Measurements from ENCODE around the gene BCS1L.

BCS1L gene

DNA sequence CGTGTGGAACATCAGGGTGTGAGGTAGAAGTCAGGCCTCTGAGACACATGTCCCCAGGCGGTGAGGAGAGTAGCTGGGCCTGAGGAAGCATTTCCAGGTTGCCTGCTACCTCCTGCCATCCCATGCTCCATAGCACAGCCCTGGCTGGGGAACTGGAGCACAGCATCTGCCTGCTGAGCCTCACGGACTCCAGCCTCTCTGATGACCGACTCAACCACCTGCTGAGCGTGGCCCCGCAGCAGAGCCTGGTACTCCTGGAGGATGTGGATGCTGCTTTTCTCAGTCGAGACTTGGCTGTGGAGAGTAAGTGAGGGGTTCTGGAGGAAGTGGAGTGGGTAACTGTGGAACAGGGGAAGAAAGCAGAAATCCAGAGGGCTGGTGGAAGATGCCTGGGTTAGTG lies 2.9 kb downstream of the BCS1L start:
- DNase-seq = no peak

DNA sequence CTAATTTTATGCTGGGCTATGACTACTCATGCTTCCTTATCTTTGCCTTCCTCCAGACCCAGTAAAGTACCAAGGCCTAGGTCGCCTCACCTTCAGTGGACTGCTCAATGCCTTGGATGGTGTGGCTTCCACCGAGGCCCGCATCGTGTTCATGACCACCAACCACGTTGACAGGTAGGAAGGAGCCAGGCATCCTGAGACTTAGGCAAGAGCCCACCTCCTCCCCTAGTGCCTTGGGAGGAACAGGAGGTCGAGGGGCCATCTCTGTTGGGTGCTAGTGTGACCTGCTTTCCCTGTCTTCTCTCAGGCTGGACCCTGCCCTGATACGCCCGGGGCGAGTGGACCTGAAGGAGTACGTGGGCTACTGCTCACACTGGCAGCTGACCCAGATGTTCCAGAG lies 3.3 kb downstream of the BCS1L start:
- DNase-seq = no peak

DNA sequence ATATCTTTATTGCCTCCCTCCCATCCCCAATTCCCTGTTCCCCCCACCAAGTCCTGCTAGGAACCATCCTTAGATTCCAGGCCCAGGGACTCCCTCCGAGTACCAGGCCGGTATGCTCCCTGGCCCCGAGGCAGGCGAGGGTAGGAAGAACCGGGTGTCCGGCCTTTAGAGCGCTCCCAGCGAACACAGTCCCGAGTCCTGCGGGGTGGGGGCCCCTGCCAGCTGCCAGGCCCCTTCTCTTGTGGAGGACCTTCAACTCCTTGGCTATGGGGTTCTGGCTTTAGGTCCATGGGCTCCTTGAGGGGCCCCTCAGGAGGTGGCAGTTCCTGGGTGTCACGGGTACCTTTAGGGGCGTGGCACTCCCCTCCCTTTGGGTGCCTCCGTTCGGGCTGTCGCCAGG lies 4.4 kb downstream of the BCS1L start:
- no peak for DNase-seq

DNA sequence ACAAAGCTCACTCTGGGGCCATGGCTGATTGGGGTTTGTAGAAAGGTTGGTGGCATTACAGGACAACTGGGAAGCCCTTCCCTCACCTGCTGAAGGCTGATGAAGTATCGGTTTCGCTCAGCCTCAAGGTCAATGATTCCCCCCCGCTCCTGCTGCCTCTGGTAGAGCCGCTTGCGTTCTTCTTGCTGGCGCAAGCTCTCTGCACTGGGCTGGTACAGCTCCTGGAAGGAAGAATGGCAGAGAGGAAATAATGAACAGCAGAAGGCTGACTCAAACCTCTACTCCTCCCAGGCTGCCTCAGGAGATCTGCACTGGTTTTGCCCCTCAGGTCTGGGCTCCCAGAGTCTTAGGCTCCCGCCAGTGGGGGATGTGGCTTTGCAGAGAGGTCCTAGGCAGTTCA lies 5.2 kb downstream of the BCS1L start:
- no peak for DNase-seq

DNA sequence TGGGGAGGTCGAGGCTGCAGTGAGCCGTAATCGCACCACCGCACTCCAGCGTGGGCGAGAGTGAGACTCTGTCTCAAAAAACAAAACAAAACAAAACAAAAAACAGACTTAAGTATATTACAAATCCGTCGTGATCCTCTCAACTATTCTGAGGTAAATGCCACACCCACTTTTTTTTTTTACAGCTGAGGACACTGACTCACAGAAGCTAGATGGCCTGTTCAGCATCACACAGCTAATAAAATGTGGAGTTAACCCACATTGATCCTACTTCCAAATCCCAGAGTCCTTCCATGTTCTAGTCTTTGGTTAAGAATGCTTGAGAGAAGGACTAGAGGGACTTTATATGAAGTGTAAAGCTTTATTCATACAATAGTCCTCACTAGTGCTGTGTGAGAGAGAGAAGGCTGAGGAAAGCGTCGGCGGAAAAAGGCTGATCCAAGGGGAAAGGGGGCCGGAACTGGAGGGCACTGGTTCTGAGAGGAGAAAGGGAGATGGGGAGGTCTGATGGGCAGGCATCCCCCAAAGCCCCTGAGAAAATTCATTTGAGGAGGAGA lies 11.7 kb downstream of the BCS1L start:
- no peak for DNase-seq

DNA sequence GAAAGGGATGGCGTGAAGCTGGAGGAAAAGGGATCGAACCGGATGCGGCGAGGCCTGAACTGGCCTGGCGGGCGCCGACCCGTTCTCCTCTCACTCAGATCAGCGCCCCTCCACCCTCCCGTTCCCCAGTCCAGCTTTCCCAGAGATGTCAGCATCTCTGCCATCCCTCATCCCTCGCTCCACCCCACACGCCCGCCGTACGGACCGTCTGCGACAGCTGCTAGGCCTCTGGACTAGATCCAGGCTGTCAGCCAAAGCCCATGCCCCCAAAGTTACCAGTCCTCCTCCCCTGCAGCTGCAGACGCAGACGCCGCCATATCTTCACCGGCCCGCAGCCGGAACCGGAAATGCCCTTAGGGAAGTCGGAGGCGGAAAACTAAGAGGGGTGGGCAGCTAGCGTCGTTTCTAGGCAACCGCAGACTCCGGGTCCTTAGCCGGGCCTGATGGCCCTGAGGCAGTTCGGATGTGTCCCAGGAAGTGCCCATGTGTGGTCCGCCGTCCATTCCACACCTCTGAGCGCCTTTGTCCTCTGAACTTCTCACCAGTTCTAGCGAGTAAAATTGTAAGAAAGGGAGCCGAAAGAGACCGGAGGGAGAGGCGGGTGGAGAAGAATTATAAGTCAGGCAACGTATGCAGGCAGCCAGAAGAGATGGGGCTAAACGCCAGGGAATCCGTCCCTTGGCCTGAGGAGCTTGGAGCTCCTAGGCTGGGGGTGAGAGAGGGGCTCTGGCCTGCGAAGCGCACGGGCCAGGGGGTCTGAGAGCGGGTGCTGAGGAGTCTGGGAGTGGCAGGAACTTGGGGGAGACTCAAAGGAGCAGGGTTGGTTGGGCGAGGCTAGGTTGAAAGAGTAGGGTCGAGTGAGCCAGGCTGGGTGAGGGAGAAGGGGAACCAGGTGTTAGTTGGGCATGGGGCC lies 12.4 kb downstream of the BCS1L start, which contains the start of the genes RNF25 and STK36:
Gene RNF25 (minus strand): TSS at position 349 of the 913 bp plus-strand sequence. CDS start 32 bp downstream, at position 317.
Gene STK36 (plus strand): TSS at position 433 of the 913 bp plus-strand sequence. CDS start 744 bp downstream, outside the sequence.
- DNase-seq = peak; percentile 71

DNA sequence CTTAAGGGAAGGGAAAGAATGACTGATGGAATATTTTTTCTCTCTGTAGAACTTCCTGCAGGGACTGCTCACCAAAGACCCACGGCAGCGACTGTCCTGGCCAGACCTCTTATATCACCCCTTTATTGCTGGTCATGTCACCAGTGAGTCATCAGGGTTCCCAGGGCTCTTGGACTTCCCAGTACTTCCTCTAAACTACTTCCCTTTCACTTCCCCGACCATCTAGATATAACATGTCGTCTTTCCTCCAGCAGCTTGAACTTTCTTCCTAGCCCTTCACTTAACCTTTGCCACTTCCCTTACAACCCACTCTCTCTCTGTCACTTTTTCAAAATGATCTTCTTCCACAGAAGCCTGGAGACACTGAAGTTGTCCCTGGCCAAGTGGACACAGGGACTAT lies 19.6 kb downstream of the BCS1L start:
- DNase-seq = no peak

DNA sequence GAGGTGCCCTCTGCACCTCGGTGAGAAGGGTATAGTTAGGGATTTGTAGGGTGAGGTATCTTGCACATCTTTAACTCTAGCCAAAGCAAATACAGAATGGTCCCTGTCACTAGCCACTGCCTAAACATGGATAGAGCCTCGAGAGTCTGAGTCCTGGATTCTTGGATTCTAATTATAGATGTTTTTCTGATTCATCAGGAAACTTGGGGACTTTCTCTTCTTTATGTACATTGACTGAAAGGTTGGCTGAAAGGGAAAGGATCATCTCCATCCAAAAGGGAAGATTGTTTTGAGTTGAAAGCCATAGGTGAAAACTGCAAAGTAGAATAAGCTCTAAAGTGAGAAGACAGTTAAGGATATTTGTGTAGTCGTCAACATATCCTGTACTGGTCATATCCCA lies 20.6 kb downstream of the BCS1L start:
- no peak for DNase-seq

DNA sequence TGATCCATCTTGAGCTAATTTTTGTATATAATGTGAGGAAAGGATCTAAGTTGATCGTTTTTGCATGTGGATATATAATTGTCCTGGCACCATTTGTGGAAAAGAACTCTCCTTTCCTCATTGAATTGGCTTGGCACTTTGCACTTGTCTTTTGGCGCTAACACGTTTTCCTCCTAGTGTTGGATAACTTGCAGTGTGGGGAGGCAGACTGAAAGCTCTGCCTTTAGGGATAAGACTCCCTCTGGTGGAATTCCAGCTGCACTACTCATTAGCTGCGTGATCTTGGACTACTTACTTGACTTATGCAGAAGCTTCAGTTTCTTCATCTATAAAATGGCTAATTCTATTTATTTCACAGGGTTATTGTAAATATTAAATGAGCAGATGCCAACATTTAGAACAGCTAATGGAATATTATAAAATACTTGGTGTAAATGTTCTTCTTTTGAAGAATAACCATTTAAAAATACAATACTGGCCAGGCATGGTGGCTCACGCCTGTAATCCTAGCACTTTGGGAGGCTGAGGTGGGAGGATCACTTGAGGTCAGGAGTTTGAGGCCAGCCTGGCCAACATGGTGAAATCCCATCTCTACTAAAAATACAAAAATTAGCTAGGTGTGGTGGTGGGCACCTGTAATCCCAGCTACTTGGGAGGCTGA lies 28.0 kb downstream of the BCS1L start:
- peak; percentile 1 for DNase-seq

DNA sequence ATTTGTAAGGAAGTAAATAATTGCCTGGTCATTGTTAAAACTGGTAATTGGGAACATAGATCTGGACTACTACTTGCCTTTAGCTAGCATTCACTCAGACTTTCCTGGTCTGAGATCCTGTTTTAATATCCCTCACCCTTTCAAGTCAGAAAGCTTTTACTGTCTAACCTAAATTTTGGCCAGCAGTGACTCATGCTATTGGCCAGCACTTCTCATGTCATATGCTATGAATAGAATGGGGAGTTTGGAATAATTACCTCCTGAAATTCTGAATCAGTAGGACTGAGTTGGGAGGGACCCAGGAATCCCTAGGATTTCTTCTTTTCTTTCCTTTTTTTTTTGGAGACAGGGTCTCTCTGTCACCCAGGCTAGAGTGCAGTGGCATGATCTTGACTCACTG lies 31.8 kb downstream of the BCS1L start:
- DNase-seq = no peak

DNA sequence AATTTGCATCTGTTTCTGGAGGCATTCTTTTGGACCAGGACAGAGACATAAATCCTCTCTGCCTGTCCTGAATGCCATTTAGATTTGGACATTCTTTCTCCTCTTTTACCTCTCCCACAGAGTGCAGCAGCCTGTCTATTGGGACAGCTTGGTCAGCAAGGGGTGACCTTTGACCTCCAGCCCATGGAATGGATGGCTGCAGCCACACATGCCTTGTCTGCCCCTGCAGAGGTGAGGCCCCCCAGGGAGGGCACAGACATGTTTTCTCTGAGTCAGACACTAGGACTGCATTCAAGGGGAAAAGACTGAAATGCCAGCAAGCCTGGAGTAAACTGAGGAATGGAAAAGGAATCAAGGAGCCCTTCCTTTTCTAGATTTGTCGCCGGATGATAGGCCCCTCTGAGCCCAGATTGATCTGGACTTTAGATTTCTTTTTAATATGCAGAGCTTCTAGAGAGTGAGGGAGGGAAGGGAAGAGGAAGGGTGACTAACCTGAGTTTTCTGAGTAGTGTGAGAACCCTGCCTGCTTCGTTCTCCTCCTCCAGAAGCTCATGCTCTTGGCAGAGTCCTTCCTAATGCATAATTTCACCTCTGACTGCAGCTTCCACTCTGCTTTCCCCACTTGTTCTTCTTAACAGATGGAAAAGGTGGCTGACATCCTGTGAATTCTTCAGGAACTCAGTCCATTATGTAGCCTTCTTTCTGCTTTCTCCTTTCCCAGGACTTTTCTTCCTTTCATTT lies 35.1 kb downstream of the BCS1L start:
- DNase-seq = no peak

DNA sequence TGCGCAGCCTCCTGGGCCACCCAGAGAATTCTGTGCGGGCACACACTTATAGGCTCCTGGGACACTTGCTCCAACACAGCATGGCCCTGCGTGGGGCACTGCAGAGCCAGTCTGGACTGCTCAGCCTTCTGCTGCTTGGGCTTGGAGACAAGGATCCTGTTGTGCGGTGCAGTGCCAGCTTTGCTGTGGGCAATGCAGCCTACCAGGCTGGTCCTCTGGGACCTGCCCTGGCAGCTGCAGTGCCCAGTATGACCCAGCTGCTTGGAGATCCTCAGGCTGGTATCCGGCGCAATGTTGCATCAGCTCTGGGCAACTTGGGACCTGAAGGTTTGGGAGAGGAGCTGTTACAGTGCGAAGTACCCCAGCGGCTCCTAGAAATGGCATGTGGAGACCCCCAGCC lies 39.4 kb downstream of the BCS1L start:
- no peak for DNase-seq

DNA sequence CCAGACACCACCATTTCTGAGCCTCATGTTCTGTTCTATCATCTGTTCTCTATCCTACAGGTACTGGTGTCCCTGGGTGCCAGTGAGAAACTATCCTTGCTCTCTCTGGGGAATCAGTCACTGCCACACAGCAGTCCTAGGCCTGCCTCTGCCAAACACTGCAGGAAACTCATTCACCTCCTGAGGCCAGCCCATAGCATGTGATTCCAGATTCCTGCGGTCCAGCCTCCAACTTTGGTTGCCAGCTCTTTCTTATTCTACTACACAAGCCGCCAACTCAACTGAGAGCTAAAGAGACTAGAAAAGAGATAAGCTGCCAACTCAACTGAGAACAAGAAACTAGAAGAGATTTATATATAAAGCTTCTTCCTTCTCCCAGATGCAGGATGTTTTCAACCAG lies 42.3 kb downstream of the BCS1L start:
- DNase-seq = no peak

DNA sequence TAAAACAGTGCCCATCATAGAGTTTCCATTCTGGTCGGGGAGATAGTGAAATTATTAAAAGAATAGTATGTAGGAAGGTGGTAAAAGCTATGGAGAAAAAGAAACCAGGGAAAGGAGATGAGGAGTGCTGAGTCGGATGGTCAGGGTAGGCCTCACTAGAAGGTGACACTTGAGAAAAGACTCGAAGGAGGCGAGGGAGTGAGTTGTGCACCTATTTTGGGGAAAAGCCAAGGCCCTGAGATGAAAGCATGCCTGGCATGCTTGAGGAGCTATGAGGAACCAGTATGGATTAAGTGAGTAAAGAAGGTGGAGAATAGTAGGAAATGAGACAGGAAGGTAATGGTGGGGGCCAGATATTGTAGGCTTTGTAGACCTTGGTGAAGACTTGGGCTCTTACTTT lies 43.9 kb downstream of the BCS1L start:
- no peak for DNase-seq

DNA sequence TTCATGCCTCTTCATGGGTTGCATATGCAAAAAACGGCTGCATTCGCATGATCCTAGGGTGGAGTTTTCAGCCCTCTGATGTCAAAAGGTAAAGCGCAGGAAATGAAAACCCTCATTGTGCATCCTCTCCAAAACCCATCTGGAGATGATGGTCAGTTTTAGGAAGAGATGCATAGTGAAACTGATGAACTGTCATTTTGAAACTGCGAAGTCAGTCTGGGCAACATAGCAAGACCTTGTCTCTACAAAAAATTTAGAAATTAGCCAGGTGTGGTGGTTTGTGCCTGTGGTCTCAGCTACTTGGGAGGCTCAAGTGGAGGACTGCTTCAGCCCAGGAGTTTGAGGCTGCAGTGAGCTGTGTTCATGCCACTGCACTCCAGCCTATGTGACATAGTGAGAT lies 48.6 kb downstream of the BCS1L start:
- DNase-seq = no peak

DNA sequence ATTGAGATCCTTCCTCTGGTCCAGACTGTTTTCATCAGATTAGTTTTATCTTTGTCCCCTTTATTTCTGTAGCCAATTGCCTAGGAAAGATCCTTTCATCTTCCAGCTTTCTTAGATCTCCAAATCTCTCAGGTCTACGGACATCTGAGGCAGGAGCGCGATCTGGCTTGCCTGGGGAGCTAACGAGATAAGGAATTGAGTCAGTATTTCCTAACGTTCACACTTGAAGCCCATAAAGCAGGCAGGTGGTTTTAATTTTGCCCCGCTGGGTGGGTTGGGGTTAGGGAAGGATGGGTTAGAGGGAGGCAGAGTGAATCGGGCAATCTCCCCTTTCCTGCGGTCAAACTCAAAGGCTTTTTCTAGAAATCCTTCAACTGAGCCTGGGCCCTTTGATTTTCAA lies 50.4 kb downstream of the BCS1L start:
- no peak for DNase-seq

DNA sequence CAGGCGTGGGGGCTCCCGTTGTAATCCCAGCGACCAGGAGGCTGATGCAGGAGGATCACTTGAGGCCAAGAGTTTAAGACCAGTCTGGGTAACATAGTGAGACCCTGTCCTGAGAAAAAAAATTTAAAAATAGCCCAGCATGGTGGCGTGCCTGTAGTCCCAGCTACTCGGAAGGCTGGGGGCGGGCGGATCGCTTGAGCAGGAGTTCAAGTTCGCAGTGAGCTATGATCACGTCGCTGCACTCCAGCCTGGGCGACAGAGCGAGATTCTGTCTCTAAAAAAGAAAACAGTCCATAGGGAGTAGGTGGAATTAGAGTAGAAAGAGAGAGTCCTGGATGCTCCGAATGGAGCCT lies 50.8 kb downstream of the BCS1L start:
- no peak for DNase-seq

DNA sequence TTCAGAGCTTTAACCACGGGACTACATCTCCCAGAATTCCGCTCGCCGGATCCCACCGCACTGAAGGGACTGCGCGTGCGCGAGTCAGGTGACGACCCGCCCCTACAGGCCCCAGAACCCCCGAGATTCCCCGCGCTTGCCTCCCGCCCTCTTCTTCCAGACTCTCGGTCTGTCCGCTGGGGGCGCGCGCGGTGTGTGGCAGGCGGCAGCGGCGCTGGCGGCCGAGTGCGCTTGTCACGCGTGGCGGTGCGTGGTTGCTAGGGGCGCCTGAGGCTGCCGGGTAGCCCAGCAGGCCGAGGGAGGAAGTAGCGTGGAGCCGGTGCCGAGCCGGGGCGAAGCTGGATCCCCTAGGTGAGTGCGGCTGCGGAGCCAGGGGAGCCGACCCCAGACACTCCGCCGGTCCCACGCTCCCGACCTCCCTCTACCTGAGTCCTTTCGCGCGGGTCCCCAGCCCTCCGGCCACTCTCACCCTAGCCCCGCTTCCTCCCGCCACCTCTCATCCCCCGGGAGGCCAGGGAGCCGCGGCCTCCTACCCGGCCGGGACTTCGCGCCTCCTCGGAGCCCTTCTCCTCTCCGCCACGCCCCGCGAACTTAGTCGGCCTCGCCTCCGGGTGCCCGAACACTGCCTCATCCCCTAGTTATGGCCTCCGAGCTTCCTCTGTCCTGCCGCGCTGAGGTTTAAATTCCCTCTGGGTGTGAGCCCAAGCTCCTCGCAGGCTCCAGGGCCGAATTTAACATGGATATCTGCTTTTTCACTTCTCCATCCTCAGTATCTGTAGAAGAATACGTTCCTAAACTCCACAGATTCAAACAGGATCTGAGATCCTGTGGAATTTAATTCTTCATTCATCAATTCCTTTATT lies 51.4 kb downstream of the BCS1L start, which contains the start of gene TTLL4:
Gene TTLL4 (plus strand): TSS at position 149 of the 863 bp plus-strand sequence. CDS start 26,842 bp downstream, outside the sequence.
- DNase-seq = peak; percentile 88

DNA sequence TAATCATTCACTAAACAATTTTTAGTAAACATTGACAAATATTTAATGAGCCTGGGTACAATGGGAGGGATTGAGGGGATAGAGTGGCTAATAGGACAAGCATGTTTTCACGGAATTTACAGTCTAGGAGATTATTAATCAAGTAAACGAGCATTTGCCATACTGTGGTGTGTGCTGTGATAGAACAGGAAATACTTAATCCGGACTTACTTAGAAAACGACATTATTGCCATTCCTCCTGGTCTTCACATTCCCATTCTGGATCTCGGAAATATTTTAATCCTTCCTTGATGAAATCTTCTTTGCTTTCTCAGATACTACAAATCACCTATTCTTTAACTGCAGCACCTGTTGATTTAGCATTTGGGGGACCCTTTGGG lies 52.1 kb downstream of the BCS1L start:
- DNase-seq = no peak
